AG09319 (cell line): ENCODE data around the gene CCM2L.

ENCODE experiments used
- DNase-seq: peaks from one replicate; pipeline ENCODE4 v3.0.0-alpha.2; 2010; ENCODE audit warnings: low read depth; ENCODE audit errors: extremely low read depth
- TF ChIP-seq, protein P1 (sequence below): IDR thresholded peaks from 2 replicates; pipeline ENCODE4 v1.5.1; 2011; ENCODE audit warnings: low read depth, mild to moderate bottlenecking, inconsistent platforms, low read length, moderate library complexity

The CCM2L gene

DNA sequence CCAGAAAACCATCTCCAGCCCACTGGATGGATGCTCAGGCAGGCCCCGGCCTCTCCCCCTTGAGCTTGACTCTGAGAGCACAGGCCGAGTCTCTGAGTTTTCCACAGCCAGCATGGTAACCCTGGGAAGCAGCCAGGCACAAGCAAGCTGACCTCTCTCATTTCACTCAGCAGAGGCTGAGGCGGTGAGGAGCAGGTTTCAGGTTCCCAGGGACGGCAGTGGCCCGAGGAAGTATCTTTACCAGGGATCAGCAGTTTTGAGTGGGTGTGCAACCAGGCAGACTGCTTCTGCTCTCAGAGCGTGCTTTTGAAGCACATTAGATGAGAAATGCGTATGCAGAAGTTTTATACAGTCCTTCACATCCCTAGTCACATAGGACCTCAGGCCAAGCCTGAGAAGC, 54.4 kb downstream of the CCM2L start:
- no peak for DNase-seq
- TF ChIP-seq, protein P1, sequence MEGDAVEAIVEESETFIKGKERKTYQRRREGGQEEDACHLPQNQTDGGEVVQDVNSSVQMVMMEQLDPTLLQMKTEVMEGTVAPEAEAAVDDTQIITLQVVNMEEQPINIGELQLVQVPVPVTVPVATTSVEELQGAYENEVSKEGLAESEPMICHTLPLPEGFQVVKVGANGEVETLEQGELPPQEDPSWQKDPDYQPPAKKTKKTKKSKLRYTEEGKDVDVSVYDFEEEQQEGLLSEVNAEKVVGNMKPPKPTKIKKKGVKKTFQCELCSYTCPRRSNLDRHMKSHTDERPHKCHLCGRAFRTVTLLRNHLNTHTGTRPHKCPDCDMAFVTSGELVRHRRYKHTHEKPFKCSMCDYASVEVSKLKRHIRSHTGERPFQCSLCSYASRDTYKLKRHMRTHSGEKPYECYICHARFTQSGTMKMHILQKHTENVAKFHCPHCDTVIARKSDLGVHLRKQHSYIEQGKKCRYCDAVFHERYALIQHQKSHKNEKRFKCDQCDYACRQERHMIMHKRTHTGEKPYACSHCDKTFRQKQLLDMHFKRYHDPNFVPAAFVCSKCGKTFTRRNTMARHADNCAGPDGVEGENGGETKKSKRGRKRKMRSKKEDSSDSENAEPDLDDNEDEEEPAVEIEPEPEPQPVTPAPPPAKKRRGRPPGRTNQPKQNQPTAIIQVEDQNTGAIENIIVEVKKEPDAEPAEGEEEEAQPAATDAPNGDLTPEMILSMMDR: no peak

DNA sequence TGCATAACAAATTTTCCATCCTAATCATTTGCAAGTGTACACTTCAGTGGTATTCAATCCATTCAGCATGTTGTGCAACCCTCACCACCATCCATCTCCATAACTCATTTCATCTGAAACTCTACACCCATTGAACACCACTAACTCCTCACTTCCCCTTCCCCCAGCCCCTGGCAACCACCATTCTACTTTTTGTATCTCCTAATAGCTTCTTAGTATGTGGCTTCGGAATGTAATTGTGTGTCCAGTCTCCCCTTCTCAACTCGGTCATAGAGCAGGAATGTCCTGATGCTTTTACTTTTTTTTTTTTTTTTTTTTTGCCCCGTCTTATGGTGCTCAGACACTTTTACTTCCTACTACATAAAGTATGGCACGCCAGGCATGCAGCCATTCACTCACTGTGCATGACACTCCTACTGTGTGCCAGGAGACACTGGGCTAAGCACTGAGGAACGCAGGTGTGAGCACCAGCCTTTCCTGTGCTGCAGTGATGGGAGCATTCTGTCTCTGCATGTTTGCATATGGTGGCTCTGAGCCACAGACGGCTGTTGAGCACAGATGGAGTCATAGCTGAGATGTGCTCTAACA, 57.1 kb downstream of the CCM2L start:
- peak; percentile 87 for DNase-seq
- TF ChIP-seq, protein P1: no peak

DNA sequence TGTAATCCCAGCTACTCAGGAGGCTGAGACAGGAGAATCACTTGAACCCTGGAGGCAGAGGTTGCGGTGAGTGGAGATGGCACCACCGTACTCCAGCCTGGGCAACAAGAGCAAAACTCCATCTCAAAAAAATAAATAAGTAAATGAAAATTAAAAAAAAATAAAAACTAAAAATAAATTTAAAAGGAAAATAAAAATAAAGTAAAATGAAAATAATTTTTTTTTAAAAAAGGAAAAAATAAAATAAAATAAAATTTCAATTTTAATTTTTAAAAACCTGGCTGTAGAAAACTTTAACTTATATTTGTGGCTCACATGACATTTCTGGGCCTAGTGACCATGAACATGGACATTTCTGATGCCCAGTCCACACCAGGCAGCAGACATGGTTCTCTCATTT, 57.9 kb downstream of the CCM2L start:
- DNase-seq: no peak
- TF ChIP-seq, protein P1: no peak

DNA sequence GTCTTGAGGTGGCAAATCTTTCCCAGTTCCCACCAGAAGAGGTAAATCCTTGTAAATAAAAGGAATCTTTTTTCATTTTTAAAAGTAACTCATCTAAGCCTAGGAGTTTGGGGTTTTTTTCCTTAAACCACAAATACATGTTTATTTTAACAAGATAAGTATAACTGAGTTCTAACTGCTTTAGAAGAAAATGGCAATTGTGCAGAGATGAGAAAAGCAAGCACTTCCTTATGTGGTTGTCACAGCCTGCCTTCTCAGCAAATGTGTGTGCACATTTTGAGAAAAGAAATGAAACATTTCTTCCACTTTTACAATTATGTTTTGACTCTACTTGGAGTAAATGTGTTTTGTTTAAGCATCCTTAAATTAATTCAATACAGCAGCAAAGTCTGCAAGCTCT, 59.5 kb downstream of the CCM2L start:
- TF ChIP-seq, protein P1: no peak
- DNase-seq: no peak

DNA sequence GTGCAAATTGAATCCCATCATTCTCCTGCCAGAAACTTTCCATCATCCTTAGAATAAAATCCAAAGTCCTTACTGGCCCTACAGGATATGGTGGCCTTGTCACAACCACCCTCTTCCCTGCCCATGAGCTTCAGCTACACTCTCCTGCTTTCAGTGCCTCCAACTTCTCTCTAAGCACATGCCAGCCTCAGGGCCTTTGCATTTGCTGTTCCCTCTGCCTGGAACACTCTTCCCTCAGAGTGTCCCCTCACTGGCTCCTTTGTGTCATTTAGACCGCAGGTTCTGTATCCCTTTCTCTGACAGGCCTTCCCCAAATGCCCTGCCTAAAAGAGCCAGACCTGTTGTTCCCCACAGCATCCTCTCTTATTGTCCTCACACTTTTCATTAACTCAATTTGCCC, 60.0 kb downstream of the CCM2L start:
- no peak for DNase-seq
- TF ChIP-seq, protein P1: no peak

DNA sequence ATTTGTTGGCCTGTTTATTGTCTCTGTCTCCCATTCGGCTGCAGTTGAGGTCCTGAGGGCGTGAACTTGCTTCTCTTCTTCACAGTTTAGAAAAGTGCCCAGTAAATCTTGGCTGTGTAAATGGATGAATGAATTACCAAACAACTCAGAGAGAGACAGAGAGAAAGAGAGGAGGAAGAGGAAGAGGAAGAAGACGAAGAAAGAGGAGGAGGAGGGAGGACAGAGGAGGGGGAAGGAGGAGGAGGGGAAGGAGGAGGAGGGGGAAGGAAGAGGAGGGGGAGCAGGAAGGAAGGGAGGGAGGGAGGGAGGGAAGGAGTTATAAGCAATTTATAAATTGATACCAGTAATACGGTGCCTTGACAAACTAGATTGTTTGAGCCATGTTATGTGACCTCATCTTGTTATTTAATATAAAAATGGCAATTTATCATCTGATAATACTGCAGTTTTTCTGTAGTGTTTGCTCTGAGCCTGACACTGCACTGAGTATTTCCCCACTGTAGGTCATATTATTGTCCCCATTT, 60.5 kb downstream of the CCM2L start:
- no peak for DNase-seq
- TF ChIP-seq, protein P1: no peak

DNA sequence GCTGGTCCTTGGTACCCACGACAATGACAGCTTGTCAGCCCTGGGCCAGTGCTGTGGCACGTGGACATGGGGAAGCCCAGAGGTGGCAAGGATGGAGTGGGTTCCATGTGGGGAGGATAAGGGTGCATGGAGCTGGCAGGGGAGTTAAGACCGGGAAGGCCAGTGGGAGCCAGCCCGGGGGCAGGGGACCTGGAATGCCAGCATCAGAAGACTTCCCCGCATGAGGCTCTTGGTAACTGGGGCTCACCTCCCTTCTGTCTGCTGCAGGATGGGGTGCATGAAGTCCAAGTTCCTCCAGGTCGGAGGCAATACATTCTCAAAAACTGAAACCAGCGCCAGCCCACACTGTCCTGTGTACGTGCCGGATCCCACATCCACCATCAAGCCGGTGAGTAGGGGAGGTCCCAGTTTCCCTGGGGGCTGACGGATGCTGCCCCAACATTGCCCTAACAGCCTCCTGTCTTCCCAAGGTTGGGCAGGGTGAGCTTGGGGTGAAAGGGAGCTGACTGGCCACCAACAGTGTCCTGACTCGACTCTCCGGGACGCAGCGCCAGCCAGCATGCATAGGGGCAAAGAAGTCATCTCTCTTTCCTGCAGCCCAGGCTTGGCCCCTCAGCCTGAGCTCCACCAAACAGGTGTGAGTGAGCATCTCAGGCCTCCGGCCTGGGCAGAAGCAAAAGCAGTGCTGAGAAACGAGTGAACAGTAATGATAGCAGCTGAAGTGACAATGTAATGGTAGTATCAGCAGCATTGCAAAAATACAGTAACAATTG, 61.3 kb downstream of the CCM2L start:
- TF ChIP-seq, protein P1: no peak
- no peak for DNase-seq
